CMK (cell line): ENCODE data around the gene APMAP.

Experiments
- DNase-seq: peaks from one replicate; pipeline ENCODE4 v3.0.0-alpha.2; 2010; ENCODE audit warnings: low read depth

Gene APMAP, protein sequence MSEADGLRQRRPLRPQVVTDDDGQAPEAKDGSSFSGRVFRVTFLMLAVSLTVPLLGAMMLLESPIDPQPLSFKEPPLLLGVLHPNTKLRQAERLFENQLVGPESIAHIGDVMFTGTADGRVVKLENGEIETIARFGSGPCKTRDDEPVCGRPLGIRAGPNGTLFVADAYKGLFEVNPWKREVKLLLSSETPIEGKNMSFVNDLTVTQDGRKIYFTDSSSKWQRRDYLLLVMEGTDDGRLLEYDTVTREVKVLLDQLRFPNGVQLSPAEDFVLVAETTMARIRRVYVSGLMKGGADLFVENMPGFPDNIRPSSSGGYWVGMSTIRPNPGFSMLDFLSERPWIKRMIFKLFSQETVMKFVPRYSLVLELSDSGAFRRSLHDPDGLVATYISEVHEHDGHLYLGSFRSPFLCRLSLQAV

DNA sequence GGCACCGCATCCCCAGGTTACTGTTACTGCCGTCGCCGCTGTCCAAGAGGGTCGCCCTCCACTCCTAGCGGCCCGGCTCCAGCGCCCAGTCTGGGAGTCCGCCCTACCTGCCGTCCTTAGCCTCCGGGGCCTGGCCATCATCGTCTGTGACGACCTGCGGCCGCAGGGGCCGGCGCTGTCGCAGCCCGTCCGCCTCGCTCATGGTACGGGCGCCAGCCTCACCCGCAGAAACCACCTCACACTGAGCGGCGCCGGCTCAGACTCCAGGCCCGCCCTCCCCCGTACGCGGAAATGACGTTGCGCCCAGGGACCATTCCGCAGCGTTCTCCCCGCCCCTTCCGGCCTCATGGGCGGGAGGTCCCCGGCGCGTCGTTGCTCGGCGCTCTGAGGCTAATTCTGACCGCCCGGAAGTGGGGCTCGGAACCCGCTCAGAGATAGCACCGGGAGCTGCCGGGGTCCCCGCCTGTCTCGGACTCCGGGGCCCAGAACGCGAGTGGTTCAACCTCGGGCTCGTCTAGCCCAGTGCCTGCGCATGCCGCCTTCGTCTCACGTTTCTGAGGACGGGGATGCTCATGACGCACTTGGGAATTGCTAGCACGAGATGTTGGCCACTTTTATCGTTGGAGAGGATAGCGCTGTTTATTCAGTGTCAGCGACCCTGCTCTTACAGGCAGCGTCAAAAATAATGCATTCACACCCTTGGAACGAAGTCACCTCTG lies at the start of gene APMAP:
APMAP (minus strand) TSS at position 265 of the 719 bp plus-strand sequence; CDS start at position 202, 63 bp downstream.
- DNase-seq, result peak; percentile 79

DNA sequence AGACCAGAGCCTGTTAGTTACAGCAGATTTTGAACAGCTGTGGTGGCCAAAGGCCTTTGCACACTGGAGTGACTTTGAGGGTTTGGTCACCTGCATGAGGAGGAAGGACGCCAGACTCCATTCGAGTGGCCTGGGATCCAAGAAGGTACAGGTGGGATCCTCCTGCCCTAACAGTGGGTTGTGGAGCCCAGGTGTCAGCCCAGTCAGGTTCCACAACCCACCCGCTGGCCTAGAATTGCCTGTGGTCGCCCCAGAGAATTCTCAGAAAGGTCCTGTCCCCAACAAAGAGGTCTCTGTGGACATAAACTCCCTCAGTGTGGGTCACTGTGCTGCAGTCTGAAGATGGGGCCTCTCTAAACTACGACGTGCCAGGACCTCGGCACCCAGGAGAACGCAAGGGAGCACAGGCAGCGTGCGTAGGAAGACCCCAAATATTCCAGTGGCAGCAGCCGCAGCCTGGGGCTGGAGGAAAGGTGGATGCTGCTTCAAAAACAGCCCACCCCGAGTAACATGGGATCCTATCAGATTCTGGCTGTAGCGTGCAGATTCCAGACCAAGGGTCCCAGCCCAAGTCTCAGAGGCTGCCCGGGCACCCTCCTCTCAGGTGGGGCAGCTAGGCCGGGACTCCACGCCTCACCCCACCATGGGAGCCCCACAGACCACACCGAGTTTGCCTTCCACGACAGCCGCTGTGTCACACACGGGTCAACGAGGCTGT lies 49.4 kb upstream of the APMAP start:
- DNase-seq, result no peak

DNA sequence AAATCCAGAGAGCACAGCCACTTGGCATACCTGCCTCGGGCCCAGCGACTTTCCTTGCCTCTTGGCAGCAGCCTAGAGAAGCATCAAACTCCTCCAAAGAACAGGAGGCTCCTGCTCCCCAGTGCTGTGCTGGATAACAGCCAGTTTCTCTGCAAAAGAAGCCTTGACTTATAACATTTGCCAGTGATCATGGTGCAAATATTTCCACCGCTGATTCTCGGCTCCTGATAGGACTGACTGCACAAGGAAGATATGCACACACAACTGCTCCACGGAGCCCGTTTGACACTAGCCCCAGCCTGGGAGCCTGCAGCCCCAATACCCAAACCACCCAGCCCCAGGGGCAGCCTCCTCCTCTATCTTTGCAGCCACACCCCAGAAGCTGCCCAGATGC lies 47.9 kb upstream of the APMAP start:
- no peak for DNase-seq

DNA sequence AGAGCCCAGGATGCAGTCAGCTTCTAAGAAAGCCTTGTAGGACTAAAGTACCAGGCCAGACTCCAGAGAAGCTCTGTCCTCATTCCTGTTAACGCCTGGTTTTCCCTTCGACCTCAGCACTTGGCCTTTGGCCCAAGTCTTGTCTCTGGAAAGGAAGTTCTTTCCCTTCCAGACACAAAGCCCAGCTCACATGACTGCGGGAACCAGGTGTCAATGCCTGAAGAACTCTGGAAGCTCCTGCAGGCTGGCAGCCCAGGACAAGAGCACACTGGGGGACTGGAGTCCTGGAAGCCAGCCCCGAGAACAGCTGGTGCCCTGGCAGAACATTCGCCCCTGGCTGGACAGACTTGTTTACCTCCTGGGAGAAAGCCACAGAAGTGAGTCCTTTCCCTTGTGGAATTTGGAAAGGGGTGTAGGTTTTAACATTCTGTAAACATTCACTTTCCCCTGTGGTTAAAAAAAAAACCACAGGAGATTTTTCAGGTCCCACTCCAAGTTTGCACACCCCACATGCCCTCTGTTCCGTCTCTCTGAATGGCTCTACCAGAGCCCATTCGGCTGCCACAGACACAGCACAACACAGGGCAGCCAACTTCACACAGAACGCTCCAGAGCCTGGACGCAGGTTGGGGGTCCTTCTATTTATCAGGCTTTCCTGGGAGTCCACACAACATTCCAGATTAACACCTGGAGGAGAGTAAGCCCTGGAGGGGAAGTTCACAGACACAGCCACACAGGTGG lies 47.3 kb upstream of the APMAP start:
- DNase-seq, result no peak

DNA sequence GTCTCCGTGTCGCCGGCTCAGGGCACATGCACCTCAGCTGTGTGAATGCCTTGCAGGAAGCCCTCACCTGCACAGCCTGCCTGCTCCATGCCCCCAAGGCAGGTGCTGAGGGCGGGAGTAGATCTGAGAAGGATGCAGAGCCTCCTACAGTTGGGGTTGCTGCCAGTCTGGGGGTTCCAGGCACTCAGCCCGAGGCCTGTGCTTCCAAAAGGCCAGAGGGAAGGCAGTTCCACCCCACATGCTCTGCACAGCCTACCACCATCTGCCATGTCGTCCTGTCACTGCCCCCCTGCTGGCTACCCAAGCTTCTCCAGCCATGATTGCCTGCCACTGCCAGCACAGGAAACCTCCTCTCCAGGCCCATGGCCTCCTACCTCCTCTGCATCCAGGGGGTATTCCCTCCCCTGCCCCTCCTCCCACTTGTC lies 46.1 kb upstream of the APMAP start:
- no peak for DNase-seq

DNA sequence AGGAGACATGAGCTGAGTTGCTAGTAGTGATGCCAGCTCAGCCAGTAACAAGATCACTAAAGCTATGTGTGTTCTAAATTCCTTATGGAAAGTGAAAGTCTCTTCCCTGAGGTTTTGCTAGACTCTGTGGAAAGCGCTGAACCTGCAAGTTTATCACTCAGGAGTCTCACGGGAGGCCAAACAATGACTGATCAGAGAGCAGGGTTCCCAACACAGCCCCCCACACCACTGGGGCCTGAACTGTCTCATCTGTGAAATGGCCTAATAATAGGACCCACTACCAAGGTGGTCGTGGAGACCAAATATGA lies 45.5 kb upstream of the APMAP start:
- DNase-seq, result no peak

DNA sequence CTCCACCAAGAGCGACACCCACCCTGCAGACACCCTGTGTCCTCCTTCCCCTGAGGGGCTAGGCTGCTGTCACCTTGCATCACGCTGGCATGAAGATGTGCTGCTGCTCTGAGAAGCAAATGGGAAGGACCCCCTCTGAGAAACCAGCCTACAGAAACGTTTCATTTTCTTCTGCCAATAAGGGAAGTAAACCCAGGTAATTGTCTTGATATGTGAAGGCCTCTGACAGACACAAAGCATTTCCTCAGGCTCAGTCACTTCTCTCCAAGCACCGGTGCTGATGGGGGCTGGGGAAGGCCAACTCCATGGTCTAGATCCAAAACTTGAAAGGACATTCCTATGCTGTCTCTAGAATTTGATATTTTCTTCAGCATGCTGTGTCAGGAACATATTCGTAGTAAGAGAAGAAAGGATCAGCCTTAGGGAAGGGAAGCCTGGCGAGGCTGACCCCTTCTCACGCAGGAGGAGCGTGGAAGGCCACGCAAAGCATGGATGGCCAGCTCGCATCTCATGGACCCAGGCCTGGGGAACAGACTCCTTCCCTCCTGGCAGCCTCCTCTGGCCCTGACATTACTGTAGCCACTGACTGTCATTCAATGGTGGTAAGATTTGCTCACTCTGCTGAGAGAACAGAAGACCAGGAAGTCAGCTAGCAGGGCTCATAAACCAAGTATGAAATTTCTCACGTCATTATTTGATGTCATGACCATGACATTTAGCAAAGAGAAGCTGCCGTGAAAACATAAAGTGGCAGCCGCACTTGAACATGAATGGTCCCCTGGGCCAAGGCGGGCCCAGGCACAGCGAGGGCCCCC lies 44.9 kb upstream of the APMAP start:
- DNase-seq, result no peak

DNA sequence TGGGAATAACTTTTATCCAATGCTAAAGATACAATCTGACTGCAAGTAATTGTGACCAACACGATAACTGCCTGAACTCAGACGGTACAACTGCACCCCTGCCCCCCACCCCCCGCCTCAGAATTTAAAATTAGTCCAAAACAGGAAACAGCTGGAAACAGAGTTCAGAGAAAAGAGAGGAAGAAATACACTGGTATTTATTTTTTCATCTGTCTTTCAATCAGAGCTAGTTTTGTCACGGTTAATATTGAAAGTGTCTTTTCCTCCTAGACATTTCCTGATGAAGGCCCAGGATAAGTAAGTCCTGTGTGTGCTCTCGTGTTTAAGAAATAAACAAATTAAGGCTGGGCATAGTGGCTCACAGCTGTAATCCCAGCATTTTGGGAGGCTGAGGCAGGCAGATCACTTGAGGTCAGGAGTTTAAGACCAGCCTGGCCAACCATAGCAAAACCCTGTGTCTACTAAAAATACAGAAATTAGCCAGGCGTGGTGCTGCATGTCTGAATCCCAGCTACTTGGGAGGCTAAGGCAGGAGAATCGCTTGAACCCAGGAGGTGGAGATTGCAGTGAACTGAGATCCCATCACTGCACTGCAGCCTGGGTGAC lies 43.9 kb upstream of the APMAP start:
- DNase-seq, result no peak

DNA sequence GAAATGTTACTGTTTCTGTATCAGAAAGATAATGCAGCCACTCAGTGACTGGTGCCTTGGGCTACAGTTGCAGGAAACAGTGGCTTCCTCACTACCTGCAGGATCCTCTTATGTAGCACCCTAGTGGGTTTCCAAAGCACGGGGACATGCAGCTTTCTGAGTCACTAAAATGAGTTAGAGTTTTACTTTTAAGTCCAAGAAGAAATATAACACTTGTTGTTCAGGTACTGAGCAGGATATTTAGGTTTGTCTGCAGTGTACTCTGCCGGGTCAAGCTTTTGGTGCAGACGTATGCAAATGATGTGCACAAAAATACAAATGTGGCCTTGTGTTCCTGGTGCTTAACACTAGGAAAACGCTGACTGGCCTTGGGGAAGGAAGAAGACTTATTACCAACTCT lies 43.4 kb upstream of the APMAP start:
- DNase-seq, result no peak

DNA sequence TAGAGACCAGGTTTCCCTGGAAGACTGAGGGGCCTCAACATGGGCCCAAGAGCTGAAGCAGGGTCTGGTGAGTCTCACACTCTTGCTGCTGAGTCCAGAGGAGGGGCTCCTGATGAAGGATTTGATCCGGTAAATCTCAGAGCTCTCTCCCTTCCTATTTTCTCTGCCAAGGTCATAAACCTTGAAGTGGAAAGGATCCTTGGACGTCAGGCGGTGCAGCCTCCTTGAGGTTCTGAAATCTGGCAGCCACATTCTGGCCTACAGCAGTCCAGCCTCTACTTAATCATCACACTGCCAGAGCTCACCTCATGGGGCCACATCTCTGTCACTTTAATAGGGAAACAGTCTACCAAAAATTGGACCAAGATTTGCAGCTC lies 41.4 kb upstream of the APMAP start:
- DNase-seq, result no peak

DNA sequence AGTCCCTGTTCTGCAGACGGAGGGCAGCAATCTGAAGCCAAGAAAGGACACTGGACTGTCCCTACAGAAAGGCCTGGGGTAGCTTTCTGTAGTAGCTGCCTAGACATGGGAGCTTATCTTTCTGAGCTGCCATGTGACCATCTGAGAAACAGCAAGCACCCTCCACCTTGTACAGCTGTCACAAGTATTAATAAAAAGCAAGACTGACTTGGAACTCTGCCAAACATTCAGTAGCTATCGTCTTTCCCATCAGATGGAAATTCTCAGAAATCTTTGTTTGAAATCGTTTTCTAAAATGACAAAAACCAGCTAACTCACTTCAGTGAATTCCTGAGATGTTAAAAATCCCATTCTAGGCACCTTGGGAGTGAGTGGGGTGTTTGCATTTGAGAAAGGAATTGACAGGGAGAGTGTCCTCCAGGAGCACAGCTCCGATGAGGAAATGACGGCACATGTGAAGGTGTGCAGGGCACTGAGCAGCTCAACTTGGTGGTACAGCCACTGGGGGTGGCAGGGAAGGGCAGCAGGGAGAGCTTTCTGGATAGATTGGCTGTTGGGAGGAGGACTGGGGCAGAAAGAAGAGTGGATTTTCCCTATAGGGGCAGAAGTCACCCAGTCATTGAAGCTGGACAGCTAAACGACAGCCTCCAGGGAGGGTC lies 40.8 kb upstream of the APMAP start:
- no peak for DNase-seq

DNA sequence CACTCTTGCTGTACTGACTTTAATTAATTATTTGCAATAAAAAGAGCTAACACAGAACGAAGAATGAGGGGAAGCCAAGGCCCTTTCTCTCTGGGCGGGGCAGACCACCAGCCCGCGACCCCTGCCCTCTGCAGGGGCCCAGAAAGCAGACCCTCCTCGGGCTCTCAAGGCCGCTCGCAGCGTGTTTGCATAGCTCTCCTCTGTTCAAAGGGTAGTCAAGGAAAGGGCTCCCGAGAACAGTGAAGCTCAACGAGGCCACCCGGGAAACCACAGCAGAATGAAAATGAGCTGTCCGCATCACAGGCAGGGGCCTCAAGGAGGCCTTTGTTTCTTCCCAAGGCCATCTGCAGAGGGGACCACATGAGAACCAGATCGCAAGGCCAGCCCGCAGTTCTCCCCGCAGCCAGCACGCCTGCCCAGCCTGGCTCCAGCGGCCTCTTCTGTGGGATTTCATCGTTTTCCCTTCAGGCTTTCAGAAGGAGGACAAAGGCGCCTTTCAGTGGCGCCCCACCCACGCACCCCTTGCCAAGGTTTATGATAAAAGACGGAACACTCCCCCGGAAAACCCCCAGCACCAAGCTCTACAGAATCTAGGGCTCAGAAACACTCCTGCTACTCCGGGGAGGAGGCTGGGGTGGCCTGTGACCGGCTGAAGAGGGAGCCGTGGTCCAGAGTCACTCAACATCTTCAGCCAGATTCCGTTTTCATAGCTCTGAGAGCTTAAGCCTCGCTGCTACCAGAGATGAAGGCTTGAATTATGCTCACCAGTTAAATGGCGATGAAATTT lies 40.1 kb upstream of the APMAP start:
- no peak for DNase-seq

DNA sequence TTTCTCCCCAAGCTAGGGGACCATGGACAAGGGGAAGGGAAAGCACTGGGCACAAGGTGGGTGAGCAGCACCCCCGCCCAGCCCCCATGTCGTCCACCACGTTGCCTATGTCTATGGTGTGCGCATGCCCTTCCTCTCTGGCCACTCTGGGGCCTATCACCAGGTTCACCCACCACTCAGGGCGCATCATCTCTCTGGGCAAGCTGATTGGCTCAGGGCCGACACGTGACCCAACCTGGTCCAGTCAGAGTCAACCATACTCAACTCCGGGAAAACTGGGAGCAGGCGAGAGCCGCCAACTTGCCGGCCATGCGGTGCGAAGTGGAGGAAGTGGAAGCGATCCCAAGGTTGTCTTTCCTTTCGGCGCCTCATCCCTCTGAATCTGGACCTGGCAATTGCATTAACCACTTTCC lies 39.5 kb upstream of the APMAP start:
- no peak for DNase-seq

DNA sequence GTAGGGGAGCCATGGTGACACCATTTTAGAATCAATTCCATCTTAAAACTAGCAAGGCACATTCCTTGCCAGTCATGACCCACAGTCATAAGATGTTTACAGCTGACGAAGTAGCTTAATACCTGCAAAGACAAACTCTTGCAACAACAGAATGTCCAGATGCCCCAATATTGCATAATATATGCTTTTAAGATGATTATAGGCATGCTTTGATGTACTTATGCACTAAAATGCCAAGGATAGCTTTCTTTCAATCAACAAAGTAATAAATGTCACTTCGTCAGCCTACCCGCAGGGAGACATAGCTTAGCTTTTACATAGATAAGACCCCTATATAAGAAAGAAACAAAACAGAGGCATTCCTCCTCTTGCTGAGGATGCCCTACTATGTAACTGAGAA lies 38.7 kb upstream of the APMAP start:
- DNase-seq, result no peak

DNA sequence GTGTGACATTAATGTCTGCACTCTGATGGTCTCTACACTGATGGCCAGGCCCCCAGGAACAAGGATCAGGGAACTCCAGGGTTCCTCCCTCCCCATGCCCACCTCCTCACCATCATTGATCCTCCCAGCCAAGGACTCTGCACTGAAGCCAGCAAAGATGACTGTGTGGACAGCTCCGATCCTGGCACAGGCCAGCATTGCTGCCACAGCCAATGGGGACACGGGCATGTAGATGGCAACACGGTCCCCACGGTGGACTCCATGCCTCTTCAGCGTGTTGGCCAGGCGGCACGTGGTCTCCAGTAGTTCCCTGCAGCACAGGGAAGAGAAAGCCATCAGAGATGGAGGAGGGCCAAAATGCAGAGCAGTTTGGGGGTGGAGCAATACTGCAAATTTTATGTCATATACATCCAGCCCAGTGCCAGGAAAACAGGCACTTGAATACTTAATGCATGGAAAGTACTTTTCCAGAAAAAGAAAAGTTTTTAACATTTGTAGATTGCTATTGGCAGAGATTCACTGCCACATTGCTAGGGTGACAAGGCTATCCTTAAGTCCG lies 38.2 kb upstream of the APMAP start:
- no peak for DNase-seq

DNA sequence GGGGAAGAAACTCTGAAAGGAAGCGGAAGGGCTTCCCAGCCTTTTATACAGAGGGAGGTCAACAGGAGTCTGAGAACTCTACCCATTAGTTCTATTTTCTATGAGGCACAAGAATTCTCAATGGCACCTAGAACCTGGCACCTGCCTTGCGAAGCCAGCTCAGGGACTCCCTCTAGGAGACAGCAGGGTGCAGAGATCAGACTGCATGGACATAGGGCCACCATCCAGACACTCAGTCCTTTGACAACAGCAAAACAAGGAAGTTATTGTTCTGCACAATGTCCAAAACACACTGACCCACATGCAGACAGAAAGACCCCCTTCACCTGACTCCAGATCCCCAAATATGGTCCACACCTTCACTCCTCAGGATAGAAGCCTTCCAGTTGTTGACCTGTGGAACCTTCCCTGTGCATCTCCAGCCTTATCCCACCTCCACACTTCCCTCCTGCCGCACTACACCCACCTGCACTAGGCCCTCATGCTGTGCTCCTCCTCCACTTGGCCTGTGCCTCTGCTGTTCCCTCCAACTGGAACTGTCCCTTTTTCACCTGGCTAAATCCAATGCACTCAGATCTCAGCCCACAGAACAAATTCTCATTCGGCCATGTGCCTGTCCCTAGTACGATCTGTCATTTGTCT lies 37.6 kb upstream of the APMAP start:
- DNase-seq, result no peak

DNA sequence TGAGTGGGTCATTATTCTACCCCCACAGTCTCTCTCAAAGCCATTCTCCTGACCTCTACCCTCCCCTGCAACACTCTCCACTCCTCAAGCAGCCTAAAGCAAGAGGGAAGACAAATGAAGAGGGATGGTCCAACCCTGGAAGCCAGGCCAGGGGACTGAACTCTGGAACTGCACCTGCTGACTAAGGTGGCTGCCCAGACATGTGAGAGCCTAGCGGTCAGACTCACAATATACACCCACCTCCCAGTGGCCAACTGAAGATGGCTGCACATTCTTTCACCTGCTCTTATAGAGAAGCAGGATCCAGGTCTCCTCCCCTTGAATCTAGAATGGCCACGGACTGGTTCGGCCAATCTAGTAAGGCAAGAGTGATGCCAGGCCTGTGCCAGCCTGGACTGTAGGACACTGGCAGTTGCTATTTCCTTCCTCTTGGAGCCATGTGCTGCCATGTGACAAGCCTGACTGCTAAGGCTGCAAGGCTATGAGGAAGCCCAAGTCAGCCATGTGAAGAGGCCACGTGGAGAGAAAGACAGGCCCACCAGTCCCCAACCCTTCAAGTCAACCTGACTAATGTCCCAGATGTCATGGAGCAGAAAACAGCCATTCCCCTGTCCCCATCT lies 33.5 kb upstream of the APMAP start:
- no peak for DNase-seq

DNA sequence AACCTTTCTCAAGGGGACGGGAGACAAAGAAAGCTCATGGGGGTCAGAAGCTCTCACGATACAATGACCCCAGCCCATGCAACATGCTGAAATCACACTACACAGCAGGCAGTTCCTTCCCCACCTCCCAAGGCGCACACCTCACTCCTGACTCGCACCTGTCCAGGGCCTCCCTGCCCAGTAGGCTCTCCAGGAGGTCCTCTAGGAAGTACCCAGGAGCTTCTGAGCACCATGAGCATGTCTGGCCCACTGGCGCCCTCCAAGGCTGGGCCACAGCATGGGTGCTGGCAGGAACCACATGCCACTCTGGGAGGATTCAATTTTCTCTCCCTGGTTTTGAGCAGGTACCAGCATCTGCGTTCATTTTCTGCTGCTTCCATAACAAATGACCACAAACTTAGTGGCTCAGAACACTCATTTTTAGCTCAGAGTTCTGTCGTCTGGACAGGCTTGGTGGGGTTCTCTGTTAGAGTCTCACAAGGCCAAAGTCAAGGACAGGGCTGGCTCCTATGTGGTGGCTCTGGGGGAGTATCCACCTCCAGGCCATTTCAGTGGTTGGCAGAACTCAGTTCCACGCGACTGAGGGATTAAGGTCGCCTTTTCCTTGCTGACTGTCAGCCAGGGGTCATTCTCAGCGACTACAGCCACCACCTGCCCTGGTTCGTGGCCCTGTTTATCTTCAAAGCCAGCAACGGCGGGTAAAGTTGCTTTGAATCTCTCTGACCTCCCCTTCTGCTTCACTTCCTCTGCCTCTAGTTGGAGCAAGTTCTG lies 32.7 kb upstream of the APMAP start:
- no peak for DNase-seq
